OCI-LY1 (cell line): ENCODE results near the gene ZNF484.

Experiments used
- H2AFZ ChIP-seq: fragments of 200-600 bp; sonication (generic), shearing (Covaris generic); 2 replicates; pipeline ENCODE4 v1.6.0; 2014; ENCODE audit warnings: antibody characterized with exemption, mild to moderate bottlenecking, low read length
- H3F3A ChIP-seq: fragments of 200-600 bp; sonication (generic), shearing (Covaris generic); 2 replicates; pipeline ENCODE4 v1.6.0; 2014; ENCODE audit warnings: mild to moderate bottlenecking, antibody characterized with exemption, low read length, moderate library complexity; ENCODE audit not compliant: insufficient read depth
- H3K27ac ChIP-seq: fragments of 200-600 bp; sonication (generic); 2 replicates; pipeline ENCODE4 v1.5.1; 2014; ENCODE audit warnings: low read length, mixed run types, mild to moderate bottlenecking, low read depth; ENCODE audit not compliant: poor library complexity, severe bottlenecking
- H3K27me3 ChIP-seq: fragments of 200-600 bp; sonication (generic); 2 replicates; pipeline ENCODE4 v1.6.0; 2014; ENCODE audit warnings: antibody characterized with exemption, mild to moderate bottlenecking, low read length, moderate library complexity; ENCODE audit not compliant: insufficient read depth
- H3K36me3 ChIP-seq: fragments of 200-600 bp; sonication (generic); 2 replicates; pipeline ENCODE4 v1.6.1; 2014; ENCODE audit warnings: mild to moderate bottlenecking, antibody characterized with exemption, low read length, moderate library complexity, mixed read lengths; ENCODE audit not compliant: insufficient read depth
- H3K4me1 ChIP-seq: fragments of 200-600 bp; sonication (generic); 2 replicates; pipeline ENCODE4 v1.5.1; 2014; ENCODE audit warnings: mild to moderate bottlenecking, low read length, moderate library complexity; ENCODE audit not compliant: insufficient read depth, severe bottlenecking
- H3K4me2 ChIP-seq: fragments of 200-600 bp; sonication (generic), shearing (Covaris generic); 2 replicates; pipeline ENCODE4 v1.6.1; 2014; ENCODE audit warnings: low read length
- H3K4me3 ChIP-seq: fragments of 200-600 bp; sonication (generic); 2 replicates; pipeline ENCODE4 v1.5.1; 2014; ENCODE audit warnings: low read length, low read depth, mild to moderate bottlenecking, mixed read lengths; ENCODE audit not compliant: poor library complexity, severe bottlenecking
- H3K79me2 ChIP-seq: fragments of 200-600 bp; shearing (Covaris generic); 2 replicates; pipeline ENCODE4 v1.6.1; 2016; ENCODE audit warnings: mixed run types, low read length, mixed read lengths; ENCODE audit not compliant: insufficient read depth
- H3K9ac ChIP-seq: fragments of 200-600 bp; sonication (generic), shearing (Covaris generic); 2 replicates; pipeline ENCODE4 v1.6.1; 2014; ENCODE audit warnings: mild to moderate bottlenecking, low read length, mixed read lengths
- H3K9me2 ChIP-seq: fragments of 200-600 bp; sonication (generic), shearing (Covaris generic); 2 replicates; pipeline ENCODE4 v1.6.1; 2014; ENCODE audit warnings: low read depth, mild to moderate bottlenecking, low read length, mixed read lengths
- H3K9me3 ChIP-seq: fragments of 200-600 bp; shearing (Covaris generic); 2 replicates; pipeline ENCODE4 v1.6.1; 2014; ENCODE audit warnings: low read length, mixed read lengths
- H4K20me1 ChIP-seq: fragments of 200-600 bp; sonication (generic), shearing (Covaris generic); 2 replicates; pipeline ENCODE4 v1.6.0; 2016; ENCODE audit warnings: mild to moderate bottlenecking, low read length; ENCODE audit not compliant: insufficient read depth
- EZH2 ChIP-seq: fragments of 200-600 bp; sonication (generic), shearing (Covaris generic); IDR thresholded peaks from 2 replicates; pipeline ENCODE4 v1.8.0; 2017; ENCODE audit warnings: borderline replicate concordance, mixed run types, mild to moderate bottlenecking, antibody characterized with exemption, low read length, moderate library complexity, mixed read lengths
- TF ChIP-seq, protein P1 (sequence below): fragments of 200-600 bp; sonication (generic), shearing (Covaris generic); IDR thresholded peaks from 2 replicates; pipeline ENCODE4 v1.5.1; 2017; ENCODE audit warnings: mild to moderate bottlenecking, antibody characterized with exemption, low read length, moderate library complexity, mixed read lengths

The ZNF484 gene

DNA sequence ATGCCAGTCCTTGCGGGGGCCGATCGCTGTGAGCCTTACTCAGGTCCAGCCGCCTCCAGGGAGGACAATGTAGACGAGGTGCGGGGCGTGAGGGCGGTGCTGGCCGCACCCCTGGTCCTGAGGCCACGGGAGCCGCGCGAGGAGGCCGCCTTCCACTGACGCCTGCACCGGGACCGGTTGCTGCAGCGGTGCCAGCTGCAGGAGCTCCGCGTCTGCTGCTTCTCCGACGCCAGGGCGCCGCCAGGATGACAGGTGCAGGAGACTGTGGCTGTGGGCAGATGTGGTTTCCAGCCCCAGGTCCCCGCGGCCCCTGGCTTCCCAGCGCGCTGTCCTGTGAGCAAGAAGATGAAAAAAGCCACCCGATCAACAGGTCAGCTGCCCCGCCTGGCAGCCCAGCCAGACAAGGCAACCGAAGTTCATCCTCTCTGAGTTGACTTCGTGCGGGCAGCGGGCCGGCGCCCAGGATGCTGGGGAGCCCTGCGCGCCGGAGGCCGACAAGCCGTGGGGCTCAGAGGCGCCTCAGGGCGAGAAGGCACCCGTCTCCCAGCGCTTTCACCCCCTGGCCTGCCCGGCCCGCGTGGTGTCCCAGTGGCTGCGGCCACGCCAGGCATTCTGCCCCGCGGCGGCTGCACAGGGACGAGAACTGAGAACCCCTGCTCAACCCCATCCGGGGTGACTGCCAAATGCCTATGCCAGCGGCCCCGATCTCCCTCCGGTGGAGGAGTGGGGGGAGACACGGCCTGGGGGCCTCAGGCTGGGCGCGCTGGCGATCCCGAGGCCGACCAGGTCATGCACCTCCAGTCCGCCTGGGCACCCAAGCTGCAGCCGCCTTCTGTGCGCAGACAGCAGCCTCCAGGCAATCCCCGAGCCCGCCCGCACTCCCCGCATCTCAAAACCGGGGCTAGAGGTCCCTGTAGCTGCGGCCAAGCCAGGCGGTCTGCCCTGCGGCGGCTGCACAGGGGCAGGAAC, 69.8 kb downstream of the ZNF484 start:
- TF ChIP-seq, protein P1, sequence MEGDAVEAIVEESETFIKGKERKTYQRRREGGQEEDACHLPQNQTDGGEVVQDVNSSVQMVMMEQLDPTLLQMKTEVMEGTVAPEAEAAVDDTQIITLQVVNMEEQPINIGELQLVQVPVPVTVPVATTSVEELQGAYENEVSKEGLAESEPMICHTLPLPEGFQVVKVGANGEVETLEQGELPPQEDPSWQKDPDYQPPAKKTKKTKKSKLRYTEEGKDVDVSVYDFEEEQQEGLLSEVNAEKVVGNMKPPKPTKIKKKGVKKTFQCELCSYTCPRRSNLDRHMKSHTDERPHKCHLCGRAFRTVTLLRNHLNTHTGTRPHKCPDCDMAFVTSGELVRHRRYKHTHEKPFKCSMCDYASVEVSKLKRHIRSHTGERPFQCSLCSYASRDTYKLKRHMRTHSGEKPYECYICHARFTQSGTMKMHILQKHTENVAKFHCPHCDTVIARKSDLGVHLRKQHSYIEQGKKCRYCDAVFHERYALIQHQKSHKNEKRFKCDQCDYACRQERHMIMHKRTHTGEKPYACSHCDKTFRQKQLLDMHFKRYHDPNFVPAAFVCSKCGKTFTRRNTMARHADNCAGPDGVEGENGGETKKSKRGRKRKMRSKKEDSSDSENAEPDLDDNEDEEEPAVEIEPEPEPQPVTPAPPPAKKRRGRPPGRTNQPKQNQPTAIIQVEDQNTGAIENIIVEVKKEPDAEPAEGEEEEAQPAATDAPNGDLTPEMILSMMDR = no peak
- no peak for TF ChIP-seq EZH2
- Histone ChIP-seq H3K4me3 (peak overlapping the region; percentile 60), H3K36me3 (no peaks in the 10 kb centered on the region), H3K79me2 (no peaks in the 10 kb centered on the region), H3K27ac (no peak overlapping the region), H3K9ac (no peak overlapping the region), H3K9me3 (no peaks in the 10 kb centered on the region), H3K4me2 (peak overlapping the region; percentile 88), H3F3A (no peaks in the 10 kb centered on the region), H2AFZ (no peak overlapping the region), H3K9me2 (no peaks in the 10 kb centered on the region), H4K20me1 (no peaks in the 10 kb centered on the region), H3K27me3 (peaks cover 8% of the 10 kb centered on the region; the same call in 1 of the 2 replicates), H3K4me1 (peaks cover 26% of the 10 kb centered on the region)

DNA sequence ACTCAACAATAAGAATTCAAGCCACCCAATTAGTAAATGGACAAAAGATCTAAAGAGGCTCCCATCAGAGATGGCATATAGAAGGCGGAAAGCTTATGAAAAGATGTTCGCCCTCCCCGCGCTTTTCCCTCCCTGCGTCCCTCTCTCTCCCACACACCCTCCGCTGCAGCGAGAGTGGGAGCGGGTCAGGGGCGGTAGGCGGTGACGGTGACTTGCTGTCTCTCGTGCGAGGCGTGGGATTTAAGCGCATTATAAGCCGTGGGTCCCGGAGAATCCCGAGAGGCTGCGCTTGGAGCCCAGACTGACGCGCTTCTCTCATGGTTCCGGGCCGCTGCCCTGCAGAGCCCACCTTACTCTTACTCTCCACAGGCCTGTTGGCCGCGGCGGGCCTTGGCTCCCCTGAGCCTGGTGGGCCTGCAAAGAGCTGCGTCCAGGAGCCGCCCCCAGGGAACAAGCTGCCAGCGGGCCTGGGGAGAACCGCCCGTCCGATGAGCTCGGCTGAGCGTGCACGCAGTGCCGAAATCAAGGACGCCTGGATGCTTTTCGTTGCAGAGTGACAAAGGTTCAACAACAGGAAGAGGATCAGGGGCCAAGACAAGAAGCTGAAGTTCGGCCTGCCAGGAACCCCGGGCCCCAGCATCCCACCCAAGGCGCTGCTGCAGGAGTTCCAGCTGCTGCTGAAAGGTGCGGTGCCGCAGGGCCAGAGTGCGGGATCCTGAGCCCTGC, 70.6 kb downstream of the ZNF484 start:
- Histone ChIP-seq H3K4me3 (no peak overlapping the region), H3K9me2 (no peaks in the 10 kb centered on the region), H3K9me3 (no peaks in the 10 kb centered on the region), H4K20me1 (no peaks in the 10 kb centered on the region), H3K36me3 (no peaks in the 10 kb centered on the region), H3K27ac (no peak overlapping the region), H3K27me3 (peaks cover 8% of the 10 kb centered on the region; the same call in 1 of the 2 replicates), H3K79me2 (no peaks in the 10 kb centered on the region), H3K4me1 (peaks cover 26% of the 10 kb centered on the region), H3K4me2 (peak overlapping the region; percentile 88; the same call in 1 of the 2 replicates), H3F3A (no peaks in the 10 kb centered on the region), H3K9ac (no peak overlapping the region), H2AFZ (no peak overlapping the region)
- TF ChIP-seq, protein P1 = no peak
- no peak for TF ChIP-seq EZH2

DNA sequence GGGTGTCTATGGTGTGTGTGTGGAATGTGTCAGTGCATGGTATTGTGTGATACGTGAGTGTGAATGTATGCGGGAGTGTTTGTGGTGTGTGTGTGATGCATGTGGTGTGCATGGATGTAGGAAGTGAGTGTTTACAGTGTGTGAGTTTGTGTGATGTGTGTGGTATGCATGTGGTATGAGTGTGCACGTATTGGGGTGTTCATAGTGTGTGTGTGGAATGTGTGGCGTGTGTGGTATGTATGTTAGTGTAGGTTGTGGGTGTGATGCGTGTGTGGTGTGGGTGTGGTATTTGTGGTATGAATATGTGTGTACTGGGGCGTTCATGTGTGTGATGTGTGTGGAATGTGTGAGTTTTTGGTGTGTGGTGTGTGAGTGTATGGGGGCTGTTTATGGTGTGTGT, 73.1 kb downstream of the ZNF484 start:
- Histone ChIP-seq H3K27ac (no peak overlapping the region), H3K9me3 (no peaks in the 10 kb centered on the region), H3F3A (no peaks in the 10 kb centered on the region), H3K9me2 (no peaks in the 10 kb centered on the region), H3K4me2 (no peak overlapping the region), H3K79me2 (no peaks in the 10 kb centered on the region), H3K4me1 (peaks cover 30% of the 10 kb centered on the region), H2AFZ (no peak overlapping the region), H3K4me3 (no peak overlapping the region), H3K9ac (no peak overlapping the region), H3K36me3 (no peaks in the 10 kb centered on the region), H3K27me3 (peaks cover 8% of the 10 kb centered on the region; the same call in 1 of the 2 replicates), H4K20me1 (no peaks in the 10 kb centered on the region)
- no peak for TF ChIP-seq EZH2
- TF ChIP-seq, protein P1 = no peak
